T-helper 2 cell treated with Interferon-gamma antibody and Interleukin-4, amounts not matched to agents 5 μg/mL and 100 μg/mL, for 36 hours (primary cell): Measurements from ENCODE around the gene SPDYE9.
"Not testable (repeated sequence)": the region's sequence is repeated elsewhere in the genome, so short reads cannot be mapped to it uniquely, and the experiment has no call there.

Experiments
- DNase-seq: peaks from one replicate; pipeline ENCODE4 v3.0.0; 2021; ENCODE audit warnings: low spot score
- H3K27ac Mint-ChIP-seq: one replicate; pipeline ENCODE4 v1.8.0; 2021; ENCODE audit warnings: mild to moderate bottlenecking, mixed read lengths
- H3K27me3 Mint-ChIP-seq: one replicate; pipeline ENCODE4 v1.8.0; 2021; ENCODE audit warnings: low read depth, mixed read lengths
- H3K36me3 Mint-ChIP-seq: one replicate; pipeline ENCODE4 v1.8.0; 2021; ENCODE audit warnings: low read depth, mixed read lengths
- H3K4me1 Mint-ChIP-seq: one replicate; pipeline ENCODE4 v1.8.0; 2021; ENCODE audit warnings: low read depth, mixed read lengths
- H3K4me3 Mint-ChIP-seq: one replicate; pipeline ENCODE4 v1.8.0; 2022; ENCODE audit warnings: mild to moderate bottlenecking, moderate library complexity, mixed read lengths
- H3K9me3 Mint-ChIP-seq: one replicate; pipeline ENCODE4 v1.8.0; 2021; ENCODE audit warnings: mixed read lengths

SPDYE9 gene, protein sequence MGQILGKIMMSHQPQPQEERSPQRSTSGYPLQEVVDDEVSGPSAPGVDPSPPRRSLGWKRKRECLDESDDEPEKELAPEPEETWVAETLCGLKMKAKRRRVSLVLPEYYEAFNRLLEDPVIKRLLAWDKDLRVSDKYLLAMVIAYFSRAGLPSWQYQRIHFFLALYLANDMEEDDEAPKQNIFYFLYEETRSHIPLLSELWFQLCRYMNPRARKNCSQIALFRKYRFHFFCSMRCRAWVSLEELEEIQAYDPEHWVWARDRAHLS

GRCh38 chr7:73085938-73086337, at the start of gene SPDYE9:
TSS of gene SPDYE9 (minus strand) at chr7:73086038. CDS start at chr7:73084238, 1,800 bp downstream.
- not testable (repeated sequence) for H3K27ac Mint-ChIP-seq, H3K4me1 Mint-ChIP-seq, H3K27me3 Mint-ChIP-seq, H3K9me3 Mint-ChIP-seq, DNase-seq, H3K4me3 Mint-ChIP-seq, H3K36me3 Mint-ChIP-seq

GRCh38 chr7:73134866-73135265, 49.0 kb upstream of the SPDYE9 start:
- H3K27me3 Mint-ChIP-seq, H3K36me3 Mint-ChIP-seq, H3K9me3 Mint-ChIP-seq, H3K4me1 Mint-ChIP-seq, H3K27ac Mint-ChIP-seq, DNase-seq, H3K4me3 Mint-ChIP-seq: not testable (repeated sequence)

DNA sequence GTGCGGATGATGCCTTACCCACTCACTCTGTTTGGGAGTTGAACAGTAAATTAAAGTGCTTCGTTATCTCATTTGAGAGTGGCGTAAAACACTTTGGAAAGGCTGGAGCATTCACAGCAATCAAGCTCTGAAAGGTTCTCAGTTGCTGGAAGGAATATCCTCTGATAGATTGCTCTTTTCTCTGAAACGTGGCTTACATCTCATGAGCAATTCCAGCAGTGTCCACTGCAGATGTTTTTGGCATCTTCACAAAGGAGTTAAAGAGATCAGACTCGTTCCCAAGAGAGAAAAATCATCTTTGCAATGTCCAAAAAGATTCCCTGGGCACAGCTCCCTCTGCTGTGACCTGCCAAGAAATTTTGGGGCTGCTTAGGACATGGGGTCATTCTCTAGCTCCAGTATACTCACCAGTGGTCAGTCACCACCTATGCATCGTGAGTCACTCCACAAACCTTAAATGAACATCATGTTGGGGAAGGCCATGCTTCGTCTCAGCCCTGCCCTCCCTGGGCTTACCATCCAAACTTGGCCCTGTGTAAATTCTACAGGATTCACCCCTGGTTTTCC, 46.9 kb upstream of the SPDYE9 start:
- not testable (repeated sequence) for H3K4me1 Mint-ChIP-seq, H3K36me3 Mint-ChIP-seq, H3K9me3 Mint-ChIP-seq, DNase-seq, H3K4me3 Mint-ChIP-seq, H3K27me3 Mint-ChIP-seq, H3K27ac Mint-ChIP-seq

- H3K27ac Mint-ChIP-seq = not testable (repeated sequence)
Observed at GRCh38 chr7:73130612-73131011, 44.8 kb upstream of the SPDYE9 start.

GRCh38 chr7:73124126-73124525, 38.3 kb upstream of the SPDYE9 start:
- H3K9me3 Mint-ChIP-seq, H3K27ac Mint-ChIP-seq, H3K4me1 Mint-ChIP-seq, H3K36me3 Mint-ChIP-seq, DNase-seq, H3K27me3 Mint-ChIP-seq, H3K4me3 Mint-ChIP-seq: not testable (repeated sequence)

More at GRCh38 chr7:73130612-73131011, 44.8 kb upstream of the SPDYE9 start:
- not testable (repeated sequence) for H3K9me3 Mint-ChIP-seq, H3K36me3 Mint-ChIP-seq, H3K4me3 Mint-ChIP-seq, H3K4me1 Mint-ChIP-seq, DNase-seq, H3K27me3 Mint-ChIP-seq

DNA sequence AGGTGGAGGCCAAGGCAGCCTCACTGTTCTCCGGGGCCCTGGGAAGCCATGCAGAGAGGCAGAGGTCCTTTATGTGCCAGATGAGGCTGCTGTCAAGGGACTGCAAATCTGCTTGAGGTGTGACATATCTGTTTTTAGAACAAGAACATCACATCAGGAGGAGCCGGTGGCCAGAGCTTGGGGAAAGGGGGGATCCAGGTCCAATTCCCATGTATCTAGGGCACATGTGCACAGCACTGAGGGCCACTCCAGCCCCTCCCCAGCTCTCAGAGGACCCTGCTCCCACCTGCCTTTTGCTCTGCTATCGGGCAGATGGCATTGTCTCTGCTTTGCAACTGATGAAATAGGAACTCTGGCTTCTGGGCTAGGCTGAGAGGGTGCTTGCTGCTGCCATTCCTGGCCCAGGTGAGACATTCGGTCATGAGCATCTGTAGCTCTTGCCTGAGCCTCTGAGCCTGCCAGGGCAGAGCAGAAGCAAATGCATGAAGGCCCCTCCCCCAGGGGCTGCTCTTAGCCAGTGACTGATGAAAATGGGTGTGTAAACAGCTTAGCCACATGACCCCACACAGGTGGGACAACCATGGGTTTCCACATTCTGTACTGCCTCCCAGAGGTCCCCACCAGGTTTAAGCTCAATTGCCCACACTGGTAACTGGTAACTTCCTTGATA, 37.1 kb upstream of the SPDYE9 start:
- H3K27me3 Mint-ChIP-seq, H3K9me3 Mint-ChIP-seq, H3K4me1 Mint-ChIP-seq, H3K27ac Mint-ChIP-seq, H3K36me3 Mint-ChIP-seq, DNase-seq, H3K4me3 Mint-ChIP-seq: not testable (repeated sequence)

DNA sequence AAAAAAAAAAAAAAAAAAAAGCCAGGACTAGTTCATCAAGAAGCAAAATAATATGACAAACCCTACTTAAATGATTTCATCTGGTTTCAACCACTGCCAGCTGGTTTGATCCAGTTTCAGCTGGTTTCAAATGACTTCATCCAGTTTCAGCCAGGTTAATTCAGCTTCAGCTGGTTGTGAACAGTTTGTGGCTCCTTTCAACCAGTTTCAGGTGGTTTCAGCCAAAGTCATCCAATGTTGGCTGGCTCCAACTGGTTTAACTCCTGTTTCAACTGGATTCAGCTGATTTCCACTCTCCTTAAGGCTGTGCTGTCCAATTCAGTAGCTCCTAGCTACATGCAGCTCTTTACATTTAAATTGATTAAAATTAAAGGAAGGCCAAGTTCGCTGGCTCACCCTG, 32.3 kb upstream of the SPDYE9 start:
- not testable (repeated sequence) for H3K36me3 Mint-ChIP-seq, H3K9me3 Mint-ChIP-seq, H3K27ac Mint-ChIP-seq, H3K27me3 Mint-ChIP-seq, DNase-seq, H3K4me3 Mint-ChIP-seq, H3K4me1 Mint-ChIP-seq

GRCh38 chr7:73057811-73058210, 28.0 kb downstream of the SPDYE9 start, which contains the start of gene SPDYE11:
TSS of gene SPDYE11 (minus strand) at chr7:73057911. CDS start at chr7:73056111, 1,800 bp downstream.
- H3K4me1 Mint-ChIP-seq, H3K4me3 Mint-ChIP-seq, DNase-seq, H3K27ac Mint-ChIP-seq, H3K27me3 Mint-ChIP-seq, H3K9me3 Mint-ChIP-seq, H3K36me3 Mint-ChIP-seq: not testable (repeated sequence)

DNA sequence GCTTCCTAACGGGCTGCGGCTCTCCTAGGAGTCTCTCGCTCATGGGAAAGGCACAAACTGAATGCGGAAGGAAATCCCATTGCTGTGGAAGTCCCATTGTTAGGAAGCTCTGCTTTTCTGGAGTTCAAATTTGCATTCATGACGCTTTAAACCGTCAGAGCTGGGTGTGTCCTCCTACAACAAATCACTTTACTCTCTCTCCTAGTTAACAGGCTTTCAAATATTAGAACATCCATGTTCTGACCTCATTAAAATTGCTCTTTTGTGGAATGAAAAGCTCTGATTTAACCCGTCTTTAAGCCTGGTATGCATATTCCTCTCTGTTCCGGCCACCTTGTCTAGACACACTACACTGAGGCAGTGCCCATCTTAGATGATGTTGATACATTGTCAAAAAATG, 56.2 kb downstream of the SPDYE9 start, which contains the start of gene SPDYE8:
Gene SPDYE8, minus strand, starts transcription at position 101 of the 400 bp plus-strand sequence. CDS start 1,800 bp downstream, outside the sequence.
- DNase-seq, H3K27me3 Mint-ChIP-seq, H3K27ac Mint-ChIP-seq, H3K36me3 Mint-ChIP-seq, H3K4me3 Mint-ChIP-seq, H3K9me3 Mint-ChIP-seq, H3K4me1 Mint-ChIP-seq: not testable (repeated sequence)
